ENCODE data around the gene SGK1.
"Not testable (repeated sequence)": the region's sequence is repeated elsewhere in the genome, so short reads cannot be mapped to it uniquely, and the experiment has no call there.

Gene SGK1

GRCh38 chr6:134195164-134195906 is 122.6 kb downstream of the SGK1 start:
- DNase-seq (ENCODE audit: low read depth in 3 of 3, low spot score in 1 of 3) = no peak

DNA sequence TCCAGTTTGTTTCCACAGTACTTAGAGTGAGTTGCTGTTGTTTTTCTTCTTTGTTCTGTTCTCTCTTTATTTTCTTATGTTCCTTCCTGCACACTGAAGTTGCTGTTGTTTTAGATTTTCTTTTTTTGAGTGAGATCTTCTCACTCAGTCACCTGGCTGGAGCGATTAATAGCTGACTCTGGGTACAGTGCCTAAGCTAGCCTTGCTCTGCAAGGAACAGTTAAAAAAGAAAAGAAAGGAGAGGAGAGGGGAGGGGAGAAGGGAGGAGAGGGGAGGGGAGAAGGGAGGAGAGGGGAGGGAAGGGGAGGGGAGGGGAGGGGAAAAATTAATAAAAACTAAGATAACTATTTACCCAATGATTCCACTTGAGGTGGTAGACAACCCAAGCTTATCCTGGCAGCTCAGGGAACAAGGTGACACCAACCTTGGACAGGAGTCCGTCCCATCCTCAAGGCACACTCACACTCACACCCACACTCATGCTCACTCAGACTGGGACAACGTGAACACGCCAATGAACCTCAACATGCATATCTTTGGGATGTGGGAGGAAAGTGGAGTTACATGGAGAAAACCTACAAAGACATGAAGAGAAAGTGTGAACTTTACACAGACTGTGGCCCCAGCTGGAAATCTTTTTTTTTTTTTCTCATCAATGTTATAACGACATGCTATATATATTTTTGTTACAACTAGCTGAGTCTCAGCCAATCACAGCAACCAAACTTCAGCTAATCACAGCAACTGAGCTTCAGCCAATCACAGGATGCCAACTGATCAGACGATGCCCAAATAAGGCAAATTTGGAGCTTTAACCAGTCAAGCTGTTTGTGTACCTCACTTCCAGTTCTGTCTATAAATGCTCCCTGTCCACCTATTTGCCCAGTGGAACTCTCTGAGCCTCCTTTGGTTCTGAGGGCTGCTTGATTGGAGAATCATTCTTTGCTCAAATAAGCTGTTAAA is 124.1 kb downstream of the SGK1 start:
- no peak for DNase-seq (ENCODE audit: low read depth in 3 of 3, low spot score in 1 of 3)

GRCh38 chr6:134192609-134193008 is 125.3 kb downstream of the SGK1 start:
- not testable (repeated sequence) for DNase-seq (ENCODE audit: low read depth in 3 of 3, low spot score in 1 of 3)

DNA sequence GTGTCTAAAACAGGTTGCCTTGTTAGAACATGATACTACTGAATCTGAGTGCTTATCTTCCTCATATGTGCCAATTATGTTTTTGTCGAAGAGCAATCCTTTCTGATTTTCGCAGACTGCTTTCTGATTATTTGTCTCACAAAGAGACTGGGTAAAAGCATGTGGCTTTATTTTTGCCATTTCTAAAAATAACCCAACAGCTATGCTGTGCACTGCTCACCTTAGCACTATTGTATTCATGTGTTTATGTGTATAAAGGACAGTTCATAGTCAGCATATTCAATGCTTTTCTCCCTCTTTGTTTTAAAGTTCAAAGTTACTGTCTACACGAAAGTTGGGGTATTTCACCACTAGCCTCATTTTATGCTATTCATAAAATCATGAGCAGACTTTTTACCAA is 127.0 kb downstream of the SGK1 start:
- DNase-seq (ENCODE audit: low read depth in 3 of 3, low spot score in 1 of 3) = no peak

DNA sequence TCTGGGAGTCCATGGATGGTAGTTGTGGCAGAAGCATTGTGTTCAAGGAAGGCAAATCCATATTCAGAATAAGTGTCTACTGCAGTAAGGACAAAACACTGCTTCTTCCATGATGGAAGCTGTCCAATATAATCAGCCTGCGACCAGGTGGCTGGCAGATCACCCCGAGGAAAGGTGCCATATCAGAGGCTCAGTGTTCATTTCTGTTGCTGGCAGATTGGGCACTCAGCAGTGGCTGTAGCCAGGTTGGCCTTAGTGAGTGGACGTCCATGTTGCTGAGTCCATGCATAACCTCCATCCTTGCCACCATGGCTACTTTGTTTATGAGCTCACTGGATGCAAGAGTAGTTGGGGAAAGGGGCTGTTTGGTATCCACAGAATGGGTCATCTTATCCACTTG is 130.2 kb downstream of the SGK1 start:
- no peak for DNase-seq (ENCODE audit: low read depth in 3 of 3, low spot score in 1 of 3)

GRCh38 chr6:134187154-134187553 is 130.8 kb downstream of the SGK1 start:
- no peak for DNase-seq (ENCODE audit: low read depth in 3 of 3, low spot score in 1 of 3)

DNA sequence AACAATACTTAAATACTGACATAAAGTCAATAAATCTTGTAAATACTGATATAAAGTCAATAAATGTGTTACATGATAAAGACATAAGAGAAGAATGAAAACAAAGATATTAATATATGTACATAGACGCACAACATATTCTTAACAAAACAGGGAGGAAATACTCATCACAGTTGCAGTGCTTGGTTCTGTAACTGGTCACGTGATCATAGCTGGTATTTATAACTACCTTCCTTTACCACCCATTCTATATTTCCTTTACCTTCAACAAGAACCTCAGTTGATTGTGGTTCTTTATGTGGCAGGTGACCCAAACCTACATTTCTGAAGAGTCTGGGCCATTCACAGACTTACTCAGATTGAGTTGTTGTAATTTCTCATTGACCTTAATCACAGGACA is 131.6 kb downstream of the SGK1 start:
- DNase-seq (ENCODE audit: low read depth in 3 of 3, low spot score in 1 of 3) = no peak

DNA sequence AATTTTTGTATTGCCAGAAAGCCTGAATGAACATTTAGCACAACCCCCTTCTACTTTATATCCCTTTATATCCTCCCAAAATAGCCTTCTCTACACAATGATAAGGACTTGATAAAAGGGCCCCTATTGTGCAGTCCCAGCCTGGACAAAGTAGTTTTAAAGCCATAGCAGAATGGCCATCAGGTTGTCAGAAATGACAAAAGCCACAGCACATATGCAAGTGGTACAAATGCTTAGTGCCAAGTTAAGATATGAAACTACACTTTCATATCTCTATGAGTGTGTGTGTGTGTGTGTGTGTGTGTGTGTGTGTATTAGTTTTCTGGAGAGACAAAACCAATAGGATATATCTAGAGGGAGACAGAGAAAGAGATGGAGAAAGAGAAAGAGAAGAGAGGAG is 132.6 kb downstream of the SGK1 start:
- no peak for DNase-seq (ENCODE audit: low read depth in 3 of 3, low spot score in 1 of 3)

GRCh38 chr6:134183844-134184243 is 134.1 kb downstream of the SGK1 start:
- no peak for DNase-seq (ENCODE audit: low read depth in 3 of 3, low spot score in 1 of 3)

- no peak for DNase-seq (ENCODE audit: low read depth in 3 of 3, low spot score in 1 of 3)
Observed at GRCh38 chr6:134182528-134182927, 135.4 kb downstream of the SGK1 start.

- not testable (repeated sequence) for DNase-seq (ENCODE audit: low read depth in 3 of 3, low spot score in 1 of 3)
Observed at GRCh38 chr6:134181726-134182125, 136.2 kb downstream of the SGK1 start.

DNA sequence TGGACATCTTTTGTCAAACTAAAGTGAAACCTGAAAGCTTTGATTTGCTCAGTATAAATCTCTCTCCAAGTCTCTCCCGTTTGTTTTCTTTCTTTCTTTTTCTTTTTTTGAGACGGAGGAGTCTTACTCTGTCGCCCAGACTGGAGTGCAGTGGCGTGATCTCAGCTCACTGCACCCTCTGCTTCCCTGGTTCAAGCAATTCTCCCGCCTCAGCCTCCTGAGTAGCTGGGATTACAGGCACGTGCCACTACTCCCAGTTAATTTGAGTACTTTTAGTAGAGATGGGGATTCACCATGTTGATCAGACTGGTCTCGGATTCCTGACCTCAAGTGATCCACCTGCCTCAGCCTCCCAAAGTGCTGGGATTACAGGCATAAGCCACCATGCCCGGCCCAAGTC is 136.7 kb downstream of the SGK1 start:
- DNase-seq (ENCODE audit: low read depth in 3 of 3, low spot score in 1 of 3) = not testable (repeated sequence)

GRCh38 chr6:134180540-134180939 is 137.4 kb downstream of the SGK1 start:
- not testable (repeated sequence) for DNase-seq (ENCODE audit: low read depth in 3 of 3, low spot score in 1 of 3)

- DNase-seq (ENCODE audit: low read depth in 3 of 3, low spot score in 1 of 3) = peak; percentile 59 to 72 (median 66)
Observed at GRCh38 chr6:134178161-134179044, 139.5 kb downstream of the SGK1 start.

- no peak for DNase-seq (ENCODE audit: low read depth in 3 of 3, low spot score in 1 of 3)
Observed at GRCh38 chr6:134177753-134178160, 140.2 kb downstream of the SGK1 start.

GRCh38 chr6:134177236-134177635 is 140.7 kb downstream of the SGK1 start:
- DNase-seq (ENCODE audit: low read depth in 3 of 3, low spot score in 1 of 3) = no peak

DNA sequence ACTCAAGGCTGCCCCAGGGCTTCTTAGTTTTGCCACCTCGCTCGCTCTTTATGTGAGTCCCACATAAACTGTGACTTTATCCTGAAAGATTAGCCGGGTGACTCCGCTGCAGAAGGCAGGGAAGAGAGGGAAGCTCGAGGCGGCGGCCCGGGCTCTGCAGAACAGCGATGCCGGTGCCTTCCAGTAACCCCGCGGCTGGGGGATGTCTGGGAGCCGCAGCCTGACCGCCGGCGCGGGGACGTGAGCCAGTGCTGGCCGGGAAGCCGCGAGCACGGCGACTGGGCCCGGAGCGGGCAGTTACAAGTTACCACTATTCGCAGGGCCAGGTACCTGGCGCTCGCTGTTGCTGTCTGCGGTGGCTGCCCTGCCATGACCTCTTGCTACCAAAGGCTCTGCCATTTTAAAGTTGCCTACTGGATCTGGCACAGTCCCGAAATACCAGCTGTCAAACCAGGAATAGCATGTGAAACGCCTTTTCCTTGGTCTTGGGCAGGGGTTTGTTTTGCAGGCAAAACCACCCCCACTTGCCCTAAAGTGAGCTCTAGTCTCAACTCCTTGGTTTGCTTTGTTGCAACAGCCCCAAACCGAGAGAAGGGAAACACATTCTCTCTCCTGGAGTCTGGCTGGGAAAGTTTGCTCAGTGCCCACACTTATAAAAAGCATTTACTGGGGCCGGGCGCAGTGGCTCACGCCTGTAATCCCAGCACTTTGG is 141.5 kb downstream of the SGK1 start:
- no peak for DNase-seq (ENCODE audit: low read depth in 3 of 3, low spot score in 1 of 3)

DNA sequence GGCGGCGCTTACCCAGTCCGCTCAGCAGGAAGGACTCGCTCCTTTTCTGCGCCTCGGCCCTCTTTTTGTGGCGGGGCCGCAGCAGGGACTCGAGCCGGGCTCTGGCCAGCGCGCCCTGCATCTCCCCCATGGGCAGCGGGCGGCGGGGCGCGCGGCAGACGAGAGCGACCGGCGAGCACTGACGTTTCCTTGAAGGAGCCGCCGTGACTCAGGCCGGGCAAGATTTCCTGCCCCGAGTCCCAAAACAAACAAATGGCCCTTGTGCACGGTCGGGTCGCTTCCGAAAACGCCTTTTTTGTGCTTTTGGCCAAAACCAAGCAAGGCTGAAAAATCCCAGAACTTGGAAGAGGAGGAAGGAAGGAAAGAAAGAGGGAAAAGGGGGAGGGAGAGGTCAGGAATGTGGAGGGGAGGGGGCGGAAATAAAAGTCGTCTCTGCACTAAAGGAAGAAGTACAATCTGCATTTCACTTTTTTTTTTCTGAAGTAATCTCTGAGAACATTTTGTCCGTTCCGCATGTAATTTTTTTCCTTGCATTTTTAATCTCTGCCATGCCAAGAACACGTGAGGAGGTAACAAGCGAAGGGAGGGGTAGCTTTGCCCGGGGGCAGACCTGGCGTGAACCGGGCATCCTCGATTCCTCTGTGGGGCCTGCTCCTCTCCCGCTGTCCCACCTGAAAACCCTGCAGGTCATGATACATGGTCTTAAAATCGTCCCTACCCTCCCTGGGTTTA is 142.2 kb downstream of the SGK1 start:
- DNase-seq (ENCODE audit: low read depth in 3 of 3, low spot score in 1 of 3) = peak in 1 of 3 donors; percentile 18

DNA sequence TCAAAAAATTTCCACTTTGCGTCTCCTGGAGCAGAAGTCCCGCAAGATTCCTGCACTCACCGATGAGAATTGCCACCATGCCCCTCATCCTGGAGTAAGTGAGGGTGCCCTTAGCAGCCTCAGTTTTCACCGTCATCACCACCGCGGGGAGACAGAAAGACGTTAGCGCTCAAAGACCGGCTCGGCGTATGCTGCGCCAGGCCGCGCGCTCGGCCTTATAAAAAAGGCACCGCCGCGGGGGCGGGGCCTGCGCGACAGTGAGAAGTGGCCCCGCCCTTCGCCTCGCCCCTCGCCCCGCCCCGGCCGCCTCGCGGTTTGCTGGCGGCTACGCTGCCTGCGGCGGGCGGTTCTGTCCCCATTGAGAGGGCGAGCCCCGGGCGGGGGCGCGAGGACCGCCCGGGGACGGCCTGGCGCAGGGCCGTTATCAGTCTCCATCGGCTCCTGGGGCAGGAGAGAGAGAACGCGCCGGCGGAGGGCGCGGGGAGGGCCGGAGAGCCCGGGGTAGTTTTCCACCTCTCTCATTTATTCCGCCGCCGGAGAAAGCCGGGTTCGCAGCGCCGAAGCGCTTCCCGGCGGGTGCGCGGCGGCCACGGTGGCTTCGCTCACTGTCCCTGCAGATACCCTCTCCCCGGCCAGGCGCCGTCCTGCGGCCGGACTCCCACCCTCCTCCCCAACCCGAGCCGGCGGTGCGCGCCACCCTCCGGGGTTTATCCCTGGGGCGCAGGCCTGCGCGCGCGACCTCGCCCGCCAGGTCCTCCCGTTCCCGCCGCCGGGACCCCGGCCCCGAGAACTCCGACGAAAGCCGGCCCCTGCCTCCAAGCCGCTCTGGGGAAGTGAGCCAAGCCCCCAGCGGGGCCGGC is 143.0 kb downstream of the SGK1 start:
- DNase-seq (ENCODE audit: low read depth in 3 of 3, low spot score in 1 of 3) = peak; percentile 84 to 97 (median 94)

Measured in stimulated activated CD4-positive, alpha-beta T cell treated with anti-CD3 and anti-CD28 coated beads, TNF-alpha, amount 100 ng/mL, for 1 hour (primary cell).